Measurements from ENCODE around the gene KLF15. TPM values are rescaled to one million over a fixed set of nuclear protein-coding genes. Genes with fewer than 3 reads are reported as not detected.

KLF15 gene
- total RNA-seq, 4 donors from 2014 or later: 9.6 to 31.3 (median 19.2) TPM

GRCh38 chr3:126395846-126396513 is 38.8 kb upstream of the KLF15 start:
- no peak for TF ChIP-seq POLR2A (IDR thresholded peaks at IDR 0.05)
- no peak for TF ChIP-seq CTCF (IDR thresholded peaks at IDR 0.05)
- WGBS, 2 donors: 95 to 96% methylated on average over 5 to 6 of the region's 6 CpGs
- intact Hi-C loops (cut with DNase I; ENCODE audit: low total_unique reads): loop anchor here (10.0 kb wide), 1 partner anchor 251 kb away; no protein-coding TSS in a partner anchor
- H3K4me3 ChIP-seq (ENCODE audit: low read depth, poor library complexity, severe bottlenecking): no peak overlapping the region
- peak in 1 of 2 donors; percentile 78 for DNase-seq (ENCODE audit: low spot score in 2 of 2)

GRCh38 chr3:126394977-126395321 is 37.7 kb upstream of the KLF15 start:
- H3K4me3 ChIP-seq (ENCODE audit: low read depth, poor library complexity, severe bottlenecking): no peak overlapping the region
- peak in 1 of 2 donors; percentile 83 for DNase-seq (ENCODE audit: low spot score in 2 of 2)
- intact Hi-C loops (cut with DNase I; ENCODE audit: low total_unique reads): loop anchor here (10.0 kb wide), 1 partner anchor 250 kb away; no protein-coding TSS in a partner anchor
- TF ChIP-seq CTCF (IDR thresholded peaks at IDR 0.05) (no peak), POLR2A (IDR thresholded peaks at IDR 0.05) (no peak)
- WGBS, 2 donors: 18 to 24% methylated on average over 10 to 28 of the region's 30 CpGs

GRCh38 chr3:126394179-126394976 is 37.2 kb upstream of the KLF15 start, which contains the start of gene CFAP100:
Gene CFAP100, plus strand, starts transcription at chr3:126394909. Its CDS starts 1,092 bp downstream, at chr3:126396001.
- 35 to 50% methylated on average over 27 to 42 of the region's 43 CpGs for WGBS, 2 donors
- TF ChIP-seq CTCF (IDR thresholded peaks at IDR 0.05): no peak
- TF ChIP-seq POLR2A (IDR thresholded peaks at IDR 0.05): no peak
- intact Hi-C loops (cut with DNase I; ENCODE audit: low total_unique reads): loop anchor here (10.0 kb wide), 1 partner anchor 250 kb away; no protein-coding TSS in a partner anchor
- DNase-seq (ENCODE audit: low spot score in 2 of 2): peak in 1 of 2 donors; percentile 80
- no peak within 1 kb of the TSS for H3K4me3 ChIP-seq (ENCODE audit: low read depth, poor library complexity, severe bottlenecking)

GRCh38 chr3:126393563-126393962 is 36.4 kb upstream of the KLF15 start:
- peak in 1 of 2 donors; percentile 43 for DNase-seq (ENCODE audit: low spot score in 2 of 2)
- TF ChIP-seq POLR2A (IDR thresholded peaks at IDR 0.05) (no peak), CTCF (IDR thresholded peaks at IDR 0.05) (no peak)
- WGBS, 2 donors: 90 to 92% methylated on average over 4 of the region's 4 CpGs
- intact Hi-C loops (cut with DNase I; ENCODE audit: low total_unique reads): loop anchor here (10.0 kb wide), 1 partner anchor 249 kb away; no protein-coding TSS in a partner anchor
- no peak overlapping the region for H3K4me3 ChIP-seq (ENCODE audit: low read depth, poor library complexity, severe bottlenecking)

GRCh38 chr3:126392246-126392645 is 35.0 kb upstream of the KLF15 start:
- peak in 1 of 2 donors; percentile 60 for DNase-seq (ENCODE audit: low spot score in 2 of 2)
- TF ChIP-seq POLR2A (IDR thresholded peaks at IDR 0.05) (no peak), CTCF (IDR thresholded peaks at IDR 0.05) (no peak)
- WGBS, 2 donors: 61 to 68% methylated on average over 12 of the region's 12 CpGs
- intact Hi-C loops (cut with DNase I; ENCODE audit: low total_unique reads): loop anchor here (10.0 kb wide), 1 partner anchor 247 kb away; no protein-coding TSS in a partner anchor
- H3K4me3 ChIP-seq (ENCODE audit: low read depth, poor library complexity, severe bottlenecking): no peak overlapping the region

Data from lower leg skin (tissue), 4 donors.